Mesothelial cell of epicardium (in vitro differentiated cells): ENCODE data around the gene KRTAP10-9. TPM values are rescaled to one million over a fixed set of nuclear protein-coding genes. Genes with fewer than 3 reads are reported as not detected.
"Not testable (repeated sequence)": the region's sequence is repeated elsewhere in the genome, so short reads cannot be mapped to it uniquely, and the experiment has no call there.

Experiments used
- DNase-seq, 2 experiments: peaks; one replicate each; pipeline ENCODE4 v3.0.0; 2021; ENCODE audit warnings: low spot score in 2 of 2; ENCODE audit not compliant: unreplicated experiment in 2 of 2
- H3K27ac Mint-ChIP-seq: 2 replicates; pipeline ENCODE4 v1.8.0; 2021; ENCODE audit warnings: mixed read lengths
- H3K27me3 Mint-ChIP-seq: 2 replicates; pipeline ENCODE4 v1.8.0; 2021; ENCODE audit warnings: low read depth, mixed read lengths
- H3K36me3 Mint-ChIP-seq: 2 replicates; pipeline ENCODE4 v1.8.0; 2021; ENCODE audit warnings: mixed read lengths
- H3K4me1 Mint-ChIP-seq: 2 replicates; pipeline ENCODE4 v1.8.0; 2021; ENCODE audit warnings: mixed read lengths
- H3K4me3 Mint-ChIP-seq: 2 replicates; pipeline ENCODE4 v1.8.0; 2021; ENCODE audit warnings: mild to moderate bottlenecking, moderate library complexity, mixed read lengths
- H3K9me3 Mint-ChIP-seq: 2 replicates; pipeline ENCODE4 v1.8.0; 2021; ENCODE audit warnings: mixed read lengths
- CTCF ChIP-seq: fragments of 200-600 bp; sonication (generic); IDR thresholded peaks from one replicate; pipeline ENCODE4 v1.5.0; 2021; ENCODE audit warnings: antibody characterized with exemption; ENCODE audit not compliant: unreplicated experiment
- total RNA-seq: library from RNA; stranded (reverse); gene quantifications from 3 replicates; pipeline ENCODE4 v1.2.1, GENCODE V29; 2021

Gene KRTAP10-9
- total RNA-seq, 1 donor from 2014 or later, result not detected

GRCh38 chr21:44639331-44639655, 12.4 kb downstream of the KRTAP10-9 start:
- H3K4me1 Mint-ChIP-seq, result no peaks in the 10 kb centered on the region
- H3K27ac Mint-ChIP-seq, result no peak overlapping the region
- no peak for TF ChIP-seq CTCF
- peaks cover 33% of the 10 kb centered on the region for H3K9me3 Mint-ChIP-seq
- H3K36me3 Mint-ChIP-seq, result no peaks in the 10 kb centered on the region
- no peak overlapping the region for H3K4me3 Mint-ChIP-seq
- peaks cover 2% of the 10 kb centered on the region for H3K27me3 Mint-ChIP-seq
- DNase-seq, result peak in 1 of 2 experiments; percentile 31

GRCh38 chr21:44640761-44641160, 13.9 kb downstream of the KRTAP10-9 start:
- Mint-ChIP-seq H3K36me3 (no peaks in the 10 kb centered on the region), H3K4me3 (no peak overlapping the region), H3K27ac (no peak overlapping the region), H3K4me1 (no peaks in the 10 kb centered on the region), H3K27me3 (peaks cover 2% of the 10 kb centered on the region), H3K9me3 (peaks cover 37% of the 10 kb centered on the region)
- DNase-seq, result peak in 1 of 2 experiments; percentile 5
- TF ChIP-seq CTCF, result no peak

- peak in 1 of 2 experiments; percentile 16 for DNase-seq
- no peak overlapping the region for H3K4me3 Mint-ChIP-seq
- H3K27me3 Mint-ChIP-seq, result peaks cover 10% of the 10 kb centered on the region
- H3K36me3 Mint-ChIP-seq, result no peaks in the 10 kb centered on the region
- H3K9me3 Mint-ChIP-seq, result peaks cover 37% of the 10 kb centered on the region
- H3K27ac Mint-ChIP-seq, result no peak overlapping the region
- no peak for TF ChIP-seq CTCF
- H3K4me1 Mint-ChIP-seq, result peaks cover 3% of the 10 kb centered on the region
Measured at GRCh38 chr21:44643741-44644310, 16.9 kb downstream of the KRTAP10-9 start.

- H3K36me3 Mint-ChIP-seq, result no peaks in the 10 kb centered on the region
- no peak for TF ChIP-seq CTCF
- peaks cover 10% of the 10 kb centered on the region for H3K27me3 Mint-ChIP-seq
- DNase-seq, result no peak
- peaks cover 3% of the 10 kb centered on the region for H3K4me1 Mint-ChIP-seq
- no peak overlapping the region for H3K4me3 Mint-ChIP-seq
- peaks cover 37% of the 10 kb centered on the region for H3K9me3 Mint-ChIP-seq
- H3K27ac Mint-ChIP-seq, result no peak overlapping the region
Measured at GRCh38 chr21:44644878-44645277, 18.0 kb downstream of the KRTAP10-9 start.

GRCh38 chr21:44646366-44647221, 19.7 kb downstream of the KRTAP10-9 start, which contains the start of gene KRTAP10-11:
TSS of gene KRTAP10-11 (plus strand) at chr21:44646414. CDS start at chr21:44646459, 45 bp downstream.
- H3K27ac Mint-ChIP-seq, result not testable (repeated sequence)
- H3K9me3 Mint-ChIP-seq, result peaks cover 30% of the 10 kb centered on the region
- DNase-seq, result peak in 1 of 2 experiments; percentile 21

GRCh38 chr21:44647222-44647552, 20.3 kb downstream of the KRTAP10-9 start:
- Mint-ChIP-seq H3K27me3 (peaks cover 8% of the 10 kb centered on the region), H3K36me3 (no peaks in the 10 kb centered on the region), H3K9me3 (peaks cover 27% of the 10 kb centered on the region), H3K4me1 (peaks cover 3% of the 10 kb centered on the region), H3K27ac (no peak overlapping the region), H3K4me3 (no peak overlapping the region)
- no peak for TF ChIP-seq CTCF
- peak in 1 of 2 experiments; percentile 33 for DNase-seq

More at GRCh38 chr21:44646366-44647221, 19.7 kb downstream of the KRTAP10-9 start, which contains the start of gene KRTAP10-11:
- H3K27me3 Mint-ChIP-seq, H3K4me3 Mint-ChIP-seq, H3K4me1 Mint-ChIP-seq, H3K36me3 Mint-ChIP-seq: not testable (repeated sequence)
